Spinal cord (tissue), 10 donors: ENCODE results near the gene HIPK3. TPM values are rescaled to one million over a fixed set of nuclear protein-coding genes. Genes with fewer than 3 reads are reported as not detected.
"Not testable (repeated sequence)": the region's sequence is repeated elsewhere in the genome, so short reads cannot be mapped to it uniquely, and the experiment has no call there.

Source experiments
- DNase-seq, 6 donors: peaks; one replicate each; pipeline versions ENCODE4 v3.0.0 to v3.0.0-alpha.2; 2013 to 2015; ENCODE audit warnings: low spot score in 6 of 6, low read depth in 4 of 6
- H3K27ac ChIP-seq: one replicate; pipeline ENCODE4 v1.5.1; 2013; ENCODE audit warnings: low read depth, low read length, control low read depth
- H3K27me3 ChIP-seq: one replicate; pipeline ENCODE4 v1.6.1; 2013; ENCODE audit warnings: low read length; ENCODE audit not compliant: control insufficient read depth, insufficient read depth
- H3K36me3 ChIP-seq: one replicate; pipeline ENCODE4 v1.6.1; 2013; ENCODE audit warnings: low read length; ENCODE audit not compliant: control insufficient read depth, insufficient read depth
- H3K4me1 ChIP-seq: one replicate; pipeline ENCODE4 v1.6.1; 2013; ENCODE audit warnings: low read length; ENCODE audit not compliant: control insufficient read depth, insufficient read depth
- H3K4me3 ChIP-seq: one replicate; pipeline ENCODE4 v1.5.1; 2013; ENCODE audit warnings: low read depth, low read length, control low read depth
- H3K9me3 ChIP-seq: one replicate; pipeline ENCODE4 v1.6.1; 2013; ENCODE audit warnings: low read length; ENCODE audit not compliant: control insufficient read depth, insufficient read depth
- WGBS: methylation state at CpG from one replicate; pipeline ENCODE4 v1.1.5; 2013; ENCODE audit warnings: missing lambda C conversion rate; ENCODE audit not compliant: insufficient coverage; 5-methylcytosine and 5-hydroxymethylcytosine counted together
- polyA plus RNA-seq, 2 donors: library from polyadenylated mRNA; unstranded; fragments of 120-200 nt; gene quantifications; one replicate each; pipeline ENCODE4 v1.2.1, GENCODE V29; 2013; ENCODE audit not compliant: insufficient read length in 2 of 2
- total RNA-seq, 2 donors: library from RNA; depleted of rRNA in 1 of 2; stranded (reverse); fragments of 120-200 nt in 1 of 2; fragments of >200 nt in 1 of 2; gene quantifications; one replicate each; pipeline versions ENCODE4 v1.2.3 to v1.2.4, GENCODE V29; 2013 to 2014
- donor health status: healthy.

HIPK3 gene
- total and polyA plus RNA-seq, 4 donors = 26.1 to 169 (median 83.9) TPM

DNA sequence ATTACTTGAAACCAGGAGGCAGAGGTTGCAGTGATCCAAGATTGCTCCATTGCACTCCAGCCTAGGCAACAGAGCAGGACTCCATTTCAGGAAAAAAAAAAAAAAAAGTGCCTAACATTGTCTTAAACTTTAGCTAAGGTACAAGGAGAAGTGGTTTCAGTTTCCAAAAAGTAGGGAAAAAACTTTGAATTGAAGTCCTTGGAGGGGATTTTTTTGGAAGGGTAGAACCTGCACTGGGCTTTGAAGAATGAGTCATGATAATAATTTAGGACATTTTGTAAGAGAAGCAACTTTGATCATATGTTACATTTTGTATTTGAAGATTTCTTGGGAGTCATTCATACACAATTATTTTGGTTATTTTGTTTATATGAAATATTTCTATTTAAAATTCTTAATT lies 31.8 kb upstream of the HIPK3 start:
- Histone ChIP-seq H3K9me3 (no peaks in the 10 kb centered on the region), H3K4me3 (no peak overlapping the region), H3K27ac (no peak overlapping the region), H3K36me3 (no peaks in the 10 kb centered on the region), H3K4me1 (no peaks in the 10 kb centered on the region), H3K27me3 (no peaks in the 10 kb centered on the region)
- DNase-seq = no peak

DNA sequence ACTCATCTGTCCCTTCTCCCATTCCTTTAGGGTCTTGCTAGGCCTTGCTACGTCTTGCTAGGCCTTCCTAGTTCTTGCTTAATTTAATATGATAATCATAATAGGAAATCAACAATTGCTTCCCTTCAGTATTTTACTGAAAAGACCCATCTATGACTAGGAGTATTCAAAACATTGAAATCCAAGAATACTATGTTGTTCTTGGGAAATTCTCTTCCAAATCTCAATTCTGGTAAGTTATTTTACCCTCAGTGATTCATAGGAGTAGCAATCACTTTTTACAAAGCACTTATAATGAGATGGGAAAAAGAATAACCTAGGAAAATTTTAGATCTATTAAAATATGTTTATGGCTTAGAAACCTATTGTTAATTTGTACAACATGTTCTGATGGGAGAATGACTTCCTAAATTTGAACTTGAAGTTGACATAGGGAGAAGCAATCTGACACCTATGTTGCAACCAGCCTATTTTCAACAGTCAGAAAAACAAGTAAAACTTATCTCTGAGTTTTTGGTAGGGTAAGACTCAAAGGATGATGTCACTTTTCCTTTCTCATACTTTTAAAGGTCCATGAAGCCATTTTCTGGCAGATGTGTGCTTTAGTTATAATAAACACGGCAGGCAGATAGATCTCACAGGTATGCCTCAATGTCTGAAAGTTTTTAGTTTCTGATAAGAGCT lies 29.5 kb upstream of the HIPK3 start:
- H3K27ac ChIP-seq = no peak overlapping the region
- H3K4me3 ChIP-seq = no peak overlapping the region
- H3K9me3 ChIP-seq = no peaks in the 10 kb centered on the region
- no peaks in the 10 kb centered on the region for H3K4me1 ChIP-seq
- H3K36me3 ChIP-seq = no peaks in the 10 kb centered on the region
- WGBS = no CpG with 5 or more reads among the region's 2 CpGs
- no peak for DNase-seq
- H3K27me3 ChIP-seq = no peaks in the 10 kb centered on the region

DNA sequence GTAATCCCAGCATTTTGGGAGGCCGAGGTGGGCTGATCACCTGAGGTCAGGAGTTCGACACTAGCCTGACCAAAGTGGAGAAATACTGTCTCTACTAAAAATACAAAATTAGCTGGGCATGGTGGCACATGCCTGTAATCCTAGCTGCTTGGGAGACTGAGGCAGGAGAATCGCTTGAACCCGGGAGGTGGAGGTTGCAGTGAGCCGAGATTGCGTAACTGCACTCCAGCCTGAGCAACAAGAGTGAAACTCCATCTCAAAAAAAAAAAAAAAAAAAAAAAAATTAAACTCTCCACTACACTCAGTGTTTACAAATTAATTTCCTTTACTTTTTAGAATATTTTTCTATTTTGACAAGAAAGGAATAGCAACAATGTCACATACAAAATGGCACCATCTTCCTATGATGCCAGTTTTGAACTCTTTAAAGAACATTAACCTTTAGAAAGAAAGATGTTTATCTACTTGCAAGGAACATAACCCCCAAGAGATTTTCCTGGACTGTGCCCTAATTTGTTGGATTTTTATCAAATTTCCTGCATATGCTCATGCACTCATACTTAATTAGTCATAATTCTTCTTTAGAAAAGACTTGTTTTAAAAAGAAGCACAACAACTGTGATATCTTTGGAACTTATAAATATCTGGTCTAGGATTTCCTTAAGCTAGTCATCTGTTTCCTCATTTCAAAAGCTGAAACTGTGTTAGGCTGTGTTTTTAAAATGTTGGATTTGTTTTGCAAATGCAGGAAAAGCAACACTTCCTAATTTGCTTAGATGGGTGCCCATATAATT lies 22.6 kb upstream of the HIPK3 start:
- whole genome bisulfite sequencing = no CpG with 5 or more reads among the region's 6 CpGs
- no peaks in the 10 kb centered on the region for H3K4me1 ChIP-seq
- H3K9me3 ChIP-seq = no peaks in the 10 kb centered on the region
- no peaks in the 10 kb centered on the region for H3K27me3 ChIP-seq
- no peak overlapping the region for H3K27ac ChIP-seq
- H3K4me3 ChIP-seq = no peak overlapping the region
- DNase-seq = no peak
- no peaks in the 10 kb centered on the region for H3K36me3 ChIP-seq

DNA sequence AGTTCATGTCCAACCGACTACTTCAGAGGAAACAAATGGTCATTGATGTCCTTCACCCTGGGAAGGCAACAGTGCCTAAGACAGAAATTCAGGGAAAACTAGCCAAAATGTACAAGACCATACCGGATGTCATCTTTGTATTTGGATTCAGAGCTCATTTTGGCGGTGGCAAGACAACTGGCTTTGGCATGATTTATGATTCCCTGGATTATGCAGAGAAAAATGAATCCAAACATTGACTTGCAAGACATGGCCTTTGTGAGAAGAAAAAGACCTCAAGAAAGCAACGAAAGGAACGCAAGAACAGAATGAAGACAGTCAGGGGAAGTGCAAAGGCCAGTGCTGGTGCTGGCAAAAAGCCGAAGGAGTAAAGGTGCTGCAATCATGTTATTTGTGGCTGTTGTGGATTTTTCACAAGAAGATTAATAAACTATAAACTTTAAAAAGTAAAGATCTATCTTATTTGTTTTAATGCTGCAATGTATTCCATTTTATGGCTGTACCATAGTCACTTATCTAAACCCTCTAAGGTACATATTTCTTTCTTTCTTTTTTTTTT lies 20.1 kb upstream of the HIPK3 start:
- no peak for DNase-seq
- H3K4me3 ChIP-seq = no peak overlapping the region
- no peaks in the 10 kb centered on the region for H3K9me3 ChIP-seq
- H3K4me1 ChIP-seq = no peaks in the 10 kb centered on the region
- no peak overlapping the region for H3K27ac ChIP-seq
- no peaks in the 10 kb centered on the region for H3K36me3 ChIP-seq
- 82% methylated on average over 4 of the region's 6 CpGs for WGBS
- H3K27me3 ChIP-seq = no peaks in the 10 kb centered on the region

DNA sequence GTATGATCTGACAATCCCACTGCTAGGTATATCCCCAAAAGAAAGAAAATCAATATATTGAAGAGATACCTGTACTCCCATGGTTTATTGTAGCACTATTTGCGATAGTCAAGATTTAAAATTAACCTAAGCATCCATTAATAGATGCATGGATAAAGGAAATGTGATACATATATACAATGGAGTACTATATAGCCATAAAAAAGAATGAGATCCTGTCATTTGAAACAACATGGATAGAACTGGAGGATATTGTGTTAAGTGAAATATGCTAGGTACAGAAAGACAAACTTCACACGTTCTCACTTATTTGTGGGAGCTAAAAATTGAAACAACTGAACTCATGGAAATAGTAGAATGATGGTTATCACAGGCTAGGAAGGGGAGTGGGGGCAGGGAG lies 14.6 kb upstream of the HIPK3 start:
- Histone ChIP-seq H3K36me3 (no peaks in the 10 kb centered on the region), H3K4me3 (no peak overlapping the region), H3K27me3 (no peaks in the 10 kb centered on the region), H3K9me3 (peaks cover 2% of the 10 kb centered on the region), H3K4me1 (no peaks in the 10 kb centered on the region), H3K27ac (no peak overlapping the region)
- WGBS = 100% methylated on average over 1 of the region's 2 CpGs
- DNase-seq = no peak

DNA sequence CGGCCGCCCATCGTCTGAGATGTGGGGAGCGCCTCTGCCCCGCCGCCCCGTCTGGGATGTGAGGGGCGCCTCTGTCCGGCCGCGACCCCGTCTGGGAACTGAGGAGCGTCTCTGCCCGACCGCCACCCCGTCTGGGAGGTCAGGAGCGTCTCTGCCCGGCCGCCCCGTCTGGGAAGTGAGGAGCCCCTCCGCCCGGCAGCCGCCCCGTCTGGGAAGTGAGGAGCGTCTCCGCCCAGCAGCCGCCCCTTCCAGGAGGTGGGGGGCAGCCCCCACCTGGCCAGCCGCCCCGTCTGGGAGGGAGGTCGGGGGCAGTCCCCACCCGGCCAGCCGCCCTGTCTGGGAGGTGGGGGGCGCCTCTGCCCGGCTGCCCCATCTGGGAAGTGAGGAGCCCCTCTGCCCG lies 13.5 kb upstream of the HIPK3 start:
- DNase-seq, H3K4me3 ChIP-seq, H3K9me3 ChIP-seq, H3K4me1 ChIP-seq, H3K36me3 ChIP-seq, H3K27ac ChIP-seq, H3K27me3 ChIP-seq: not testable (repeated sequence)
- WGBS = 95% methylated on average over 19 of the region's 35 CpGs

DNA sequence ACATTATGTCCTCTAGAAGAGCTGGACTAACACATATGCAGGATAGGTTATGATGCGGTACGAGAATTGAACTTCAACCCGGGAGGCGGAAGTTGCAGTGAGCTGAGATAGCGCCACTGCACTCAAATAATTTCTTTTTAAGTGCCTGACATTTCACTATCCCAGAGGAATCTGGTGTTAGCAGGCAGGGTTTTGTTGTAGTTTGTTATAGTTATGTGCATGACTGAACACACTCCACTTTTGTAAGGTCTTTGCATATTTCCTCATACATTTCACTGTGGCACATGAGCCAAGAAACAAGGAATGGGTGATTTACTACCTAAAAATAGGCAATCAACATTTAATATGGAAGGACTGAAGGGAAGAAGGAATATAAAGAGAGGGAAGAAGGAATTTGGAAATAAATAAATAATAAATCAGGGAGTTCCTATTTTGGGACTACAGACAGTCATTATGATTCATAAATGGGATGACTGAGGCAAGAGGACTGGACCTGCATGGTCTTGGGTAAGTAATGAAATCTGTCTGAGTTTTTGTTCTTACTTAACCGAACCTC lies 8.7 kb upstream of the HIPK3 start:
- H3K36me3 ChIP-seq = no peaks in the 10 kb centered on the region
- WGBS = no CpG with 5 or more reads among the region's 6 CpGs
- no peak for DNase-seq

DNA sequence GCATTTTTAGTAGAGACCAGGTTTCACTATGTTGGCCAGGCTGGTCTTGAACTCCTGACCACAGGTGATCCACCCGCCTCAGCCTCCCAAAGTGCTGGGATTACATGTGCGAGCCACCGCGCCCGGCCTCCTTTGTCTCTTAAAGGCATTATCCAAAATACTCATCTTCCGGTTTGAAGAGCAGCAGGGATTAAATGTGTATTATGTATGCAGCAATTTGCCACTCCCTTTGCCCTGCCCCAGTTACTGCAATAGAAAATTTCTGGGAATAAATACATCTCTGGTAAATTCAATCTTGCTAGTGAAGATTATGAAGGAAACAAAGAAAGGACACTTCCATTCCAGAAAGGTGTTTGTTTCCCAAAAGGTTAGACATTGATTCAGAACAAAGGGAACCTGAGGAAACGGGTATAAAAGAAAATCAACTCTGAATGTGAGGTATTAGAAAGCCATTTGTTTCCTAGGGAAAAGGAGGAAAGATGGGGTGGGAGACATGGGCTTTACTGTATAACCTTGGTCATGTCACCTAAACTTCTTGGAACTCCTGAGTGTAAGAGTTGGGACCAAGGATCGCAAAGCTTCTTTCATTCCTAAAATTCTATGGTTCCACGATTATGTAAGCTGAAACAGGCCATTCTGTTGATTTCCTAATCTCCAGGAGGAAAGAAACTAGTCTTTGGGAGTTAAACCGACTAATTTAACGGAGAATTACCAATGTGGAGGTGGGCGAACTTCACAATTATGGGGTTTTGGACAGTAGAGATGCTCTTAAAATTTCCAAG lies 959 bp upstream of the HIPK3 start:
- Histone ChIP-seq H3K9me3 (no peaks in the 10 kb centered on the region), H3K27me3 (no peaks in the 10 kb centered on the region), H3K4me1 (peaks cover 3% of the 10 kb centered on the region), H3K4me3 (peak overlapping the region; percentile 94), H3K27ac (peak overlapping the region; percentile 94), H3K36me3 (no peaks in the 10 kb centered on the region)
- 36% methylated on average over 2 of the region's 12 CpGs for WGBS
- peak in 2 of 6 donors; percentile 2 to 9 for DNase-seq

More for the DNA sequence above, 8.7 kb upstream of the HIPK3 start:
- Histone ChIP-seq H3K9me3 (no peaks in the 10 kb centered on the region), H3K27me3 (no peaks in the 10 kb centered on the region), H3K27ac (no peak overlapping the region), H3K4me1 (no peaks in the 10 kb centered on the region), H3K4me3 (no peak overlapping the region)

DNA sequence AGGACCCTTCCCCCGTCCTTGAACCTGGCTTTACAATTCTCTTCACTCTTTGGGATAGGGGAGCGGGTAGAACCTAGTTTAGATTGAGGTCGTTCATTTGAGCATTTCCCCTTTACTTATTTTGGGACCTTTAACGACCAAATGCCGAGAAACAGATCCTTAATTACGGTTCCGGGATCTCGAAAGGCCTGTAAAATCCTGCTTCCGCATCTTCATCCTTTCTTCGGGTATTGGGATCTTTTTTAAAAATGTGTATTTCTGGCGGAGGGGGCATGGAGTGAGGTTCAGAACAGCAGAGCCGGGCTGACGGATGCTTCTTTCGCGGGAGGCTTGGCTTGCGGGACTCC lies 395 bp upstream of the HIPK3 start:
- DNase-seq = peak in 2 of 6 donors; percentile 15 to 56
- Histone ChIP-seq H3K27me3 (no peaks in the 10 kb centered on the region), H3K36me3 (no peaks in the 10 kb centered on the region), H3K27ac (peak overlapping the region; percentile 94), H3K4me3 (peak overlapping the region; percentile 94), H3K4me1 (peaks cover 3% of the 10 kb centered on the region), H3K9me3 (no peaks in the 10 kb centered on the region)
- WGBS = 0% methylated on average over 9 of the region's 16 CpGs
